Pulmonary artery endothelial cell (primary cell): ENCODE results near the gene CARMIL3. TPM values are rescaled to one million over a fixed set of nuclear protein-coding genes. Genes with fewer than 3 reads are reported as not detected.

Experiments used
- DNase-seq: peaks from one replicate; pipeline ENCODE4 v3.0.0-alpha.2; 2011; ENCODE audit warnings: low read depth, low spot score
- total RNA-seq: library from RNA; depleted of rRNA; stranded (reverse); fragments of >200 nt; gene quantifications from 2 replicates; pipeline ENCODE4 v1.2.3, GENCODE V29; 2014

Gene CARMIL3
- total RNA-seq, 1 donor from 2014 or later = under 0.01 TPM

- DNase-seq = no peak
These were observed 63.8 kb downstream of the CARMIL3 start for GRCh38 chr14:24115422-24116127.

- no peak for DNase-seq
These were observed 64.5 kb downstream of the CARMIL3 start for GRCh38 chr14:24116128-24116814.

GRCh38 chr14:24117179-24117578, 65.4 kb downstream of the CARMIL3 start:
- no peak for DNase-seq

Other genes with a start within 250 kb of the CARMIL3 start
- 58.9 and 60.4 TPM in 2 replicates for gene DHRS4, start 98.2 kb upstream of the CARMIL3 start, total RNA-seq
- 15.8 and 18.3 TPM in 2 replicates for gene DHRS4L2, start 63.1 kb upstream of the CARMIL3 start, total RNA-seq
- gene CPNE6, start 19.6 kb downstream of the CARMIL3 start, total RNA-seq = not detected in 2 replicates
- 9.8 and 18.5 TPM in 2 replicates for gene PCK2, start 42.3 kb downstream of the CARMIL3 start, total RNA-seq
- 50.1 and 61.2 TPM in 2 replicates for gene DCAF11, start 62.8 kb downstream of the CARMIL3 start, total RNA-seq
- gene NRL, start 62.9 kb downstream of the CARMIL3 start, total RNA-seq = 0.33 and 0.56 TPM in 2 replicates
- gene FITM1, start 78.7 kb downstream of the CARMIL3 start, total RNA-seq = 0.13 TPM in 1 of 2 replicates, not detected in the other
- gene PSME1, start 84.2 kb downstream of the CARMIL3 start, total RNA-seq = 121 and 126 TPM in 2 replicates
- 22.7 and 27.6 TPM in 2 replicates for gene EMC9, start 89.6 kb downstream of the CARMIL3 start, total RNA-seq
- gene PSME2, start 94.6 kb downstream of the CARMIL3 start, total RNA-seq = 155 and 175 TPM in 2 replicates
- 34.1 and 36.2 TPM in 2 replicates for gene RNF31, start 95.5 kb downstream of the CARMIL3 start, total RNA-seq
- 42.1 and 48.9 TPM in 2 replicates for gene IRF9, start 109.3 kb downstream of the CARMIL3 start, total RNA-seq
- 1.6 and 4.1 TPM in 2 replicates for gene REC8, start 120.1 kb downstream of the CARMIL3 start, total RNA-seq
- 57.2 and 58.4 TPM in 2 replicates for gene IPO4, start 136.8 kb downstream of the CARMIL3 start, total RNA-seq
- 48.9 and 67.2 TPM in 2 replicates for gene TM9SF1, start 143.4 kb downstream of the CARMIL3 start, total RNA-seq
- gene TSSK4, start 153.7 kb downstream of the CARMIL3 start, total RNA-seq = 0.20 TPM in 1 of 2 replicates, not detected in the other
- 27.7 and 36.5 TPM in 2 replicates for gene CHMP4A, start 161.5 kb downstream of the CARMIL3 start, total RNA-seq
- gene MDP1, start 164.1 kb downstream of the CARMIL3 start, total RNA-seq = 6.9 and 13.1 TPM in 2 replicates
- 219 and 229 TPM in 2 replicates for gene NEDD8, start 180.4 kb downstream of the CARMIL3 start, total RNA-seq
- gene GMPR2, start 180.9 kb downstream of the CARMIL3 start, total RNA-seq = 97.8 and 115 TPM in 2 replicates
- 49.1 and 55.5 TPM in 2 replicates for gene TINF2, start 190.6 kb downstream of the CARMIL3 start, total RNA-seq
- 0.40 and 0.74 TPM in 2 replicates for gene TGM1, start 211.2 kb downstream of the CARMIL3 start, total RNA-seq
- 21.0 and 21.6 TPM in 2 replicates for gene RABGGTA, start 219.6 kb downstream of the CARMIL3 start, total RNA-seq
- 6.4 and 12.7 TPM in 2 replicates for gene DHRS1, start 247.8 kb downstream of the CARMIL3 start, total RNA-seq
- 31.3 and 41.3 TPM in 2 replicates for gene NOP9, start 247.8 kb downstream of the CARMIL3 start, total RNA-seq